ENCODE results near the gene BLTP3A. TPM values are rescaled to one million over a fixed set of nuclear protein-coding genes. Genes with fewer than 3 reads are reported as not detected.
A peak's percentile ranks its signal among the peaks of the same experiment; 100 is the strongest.

BLTP3A gene
- total and polyA plus RNA-seq, 2 of the 13 experiments (the other 11 are each of a cell fraction or from before 2014, with no cell fraction given) = 22.1 to 24.0 TPM

GRCh38 chr6:34791701-34792604, at the start of gene BLTP3A (continued):
- TF ChIP-seq ZBTB14 (CRISPR knock-in tag; IDR thresholded peaks at IDR 0.05) (peak; percentile 94), ZNF619 (CRISPR knock-in tag; IDR thresholded peaks at IDR 0.05) (0 out of 2 replicates have a peak, but pooled peaks have one; percentile 14), IRF9 (CRISPR knock-in tag; IDR thresholded peaks at IDR 0.05; ENCODE audit: borderline replicate concordance) (peak; percentile 62; the same call in 1 of the 2 replicates), ZNF710 (CRISPR knock-in tag; IDR thresholded peaks at IDR 0.05; ENCODE audit: borderline replicate concordance) (peak; percentile 36; the same call in 1 of the 2 replicates), ETV5 (CRISPR knock-in tag; IDR thresholded peaks at IDR 0.05; ENCODE audit: borderline replicate concordance) (peak; percentile 33; the same call in 1 of the 2 replicates), ZNF205 (CRISPR knock-in tag; IDR thresholded peaks at IDR 0.05) (peak; percentile 45; the same call in 1 of the 2 replicates), ZNF772 (CRISPR knock-in tag; IDR thresholded peaks at IDR 0.05) (peak; percentile 74), GFI1 (CRISPR knock-in tag; IDR thresholded peaks at IDR 0.05; ENCODE audit: borderline replicate concordance) (peak; percentile 50; the same call in 1 of the 2 replicates), REPIN1 (CRISPR knock-in tag; IDR thresholded peaks at IDR 0.05; ENCODE audit: borderline replicate concordance, low read depth) (no peak), ZNF160 (CRISPR knock-in tag; IDR thresholded peaks at IDR 0.05) (peak; percentile 51; the same call in 1 of the 2 replicates), ZNF83 (CRISPR knock-in tag; IDR thresholded peaks at IDR 0.05; ENCODE audit: borderline replicate concordance) (peak; percentile 66; the same call in 1 of the 2 replicates), ZNF564 (CRISPR knock-in tag; IDR thresholded peaks at IDR 0.05) (peak; percentile 70; the same call in 1 of the 2 replicates), HOXA9 (CRISPR knock-in tag; IDR thresholded peaks at IDR 0.05; ENCODE audit: borderline replicate concordance) (no peak), ZBTB44 (CRISPR knock-in tag; IDR thresholded peaks at IDR 0.05) (0 out of 2 replicates have a peak, but pooled peaks have one; percentile 24), ZNF431 (CRISPR knock-in tag; IDR thresholded peaks at IDR 0.05; ENCODE audit: borderline replicate concordance, low read depth) (peak; percentile 71; the same call in 1 of the 2 replicates), HMG20A (CRISPR knock-in tag; IDR thresholded peaks at IDR 0.05; ENCODE audit: borderline replicate concordance) (no peak), HOXA5 (CRISPR knock-in tag; IDR thresholded peaks at IDR 0.05) (0 out of 2 replicates have a peak, but pooled peaks have one; percentile 60), ZNF121 (CRISPR knock-in tag; IDR thresholded peaks at IDR 0.05) (0 out of 2 replicates have a peak, but pooled peaks have one; percentile 29), ZNF335 (CRISPR knock-in tag; IDR thresholded peaks at IDR 0.05) (no peak; the same call in 1 of the 2 replicates), ZNF563 (CRISPR knock-in tag; IDR thresholded peaks at IDR 0.05) (peak; percentile 62), ZNF263 (CRISPR knock-in tag; IDR thresholded peaks at IDR 0.05) (peak; percentile 11; the same call in 1 of the 2 replicates), ARNT (IDR thresholded peaks at IDR 0.05) (no peak), KDM3A (CRISPR knock-in tag; IDR thresholded peaks at IDR 0.05; ENCODE audit: low read depth) (no peak; the same call in 1 of the 2 replicates)

Measured in HepG2 (cell line).